ENCODE data around the gene JAKMIP1. TPM values are rescaled to one million over a fixed set of nuclear protein-coding genes. Genes with fewer than 3 reads are reported as not detected.

The JAKMIP1 gene
- total RNA-seq, 1 experiment from 2014 or later = not detected

DNA sequence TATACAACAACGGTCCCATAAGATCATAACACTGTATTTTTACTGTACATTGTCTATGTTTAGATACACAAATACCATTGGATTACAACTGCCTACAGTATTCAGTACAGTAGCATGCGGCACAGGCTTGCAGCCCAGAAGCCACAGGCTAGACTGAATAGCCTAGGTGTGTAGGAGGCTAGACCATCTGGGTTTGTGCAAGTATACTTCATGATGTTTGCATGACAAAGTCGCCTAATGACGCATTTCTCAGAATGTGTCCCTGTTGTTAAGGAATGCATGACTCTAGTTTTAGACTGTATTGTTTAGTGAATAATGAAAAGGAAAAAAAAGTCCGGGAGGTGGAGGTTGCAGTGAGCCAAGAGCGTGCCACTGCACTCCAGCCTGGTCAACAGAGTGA is 125.6 kb downstream of the JAKMIP1 start:
- ATAC-seq (no peak), DNase-seq (ENCODE audit: low read depth, low spot score) (no peak)
- Histone ChIP-seq H3K36me3 (ENCODE audit: control insufficient read depth in 1 of 2, insufficient read depth in 2 of 2, low read length in 2 of 2) (no peaks in the 10 kb centered on the region), H3K4me2 (ENCODE audit: low read length) (no peak overlapping the region), H3K4me1 (ENCODE audit: control insufficient read depth in 1 of 2, insufficient read depth in 2 of 2, low read length in 2 of 2) (no peaks in the 10 kb centered on the region), H3K9me2 (ENCODE audit: insufficient read depth) (no peaks in the 10 kb centered on the region), H3K27ac (ENCODE audit: low read depth, low read length) (no peak overlapping the region), H3K27me3 (ENCODE audit: insufficient read depth, low read length) (peaks cover 9% of the 10 kb centered on the region; the same call in 1 of the 2 replicates), H4K20me1 (ENCODE audit: insufficient read depth) (no peaks in the 10 kb centered on the region), H3K4me3 (replicated peaks in 1 of 2; ENCODE audit: low read depth in 1 of 2, low read length in 2 of 2) (no peak overlapping the region), H3K9ac (ENCODE audit: low read length) (no peak overlapping the region), H3K9me3 (ENCODE audit: control insufficient read depth in 1 of 2, insufficient read depth in 1 of 2, low read depth in 1 of 2, low read length in 2 of 2) (no peaks in the 10 kb centered on the region), H2AFZ (ENCODE audit: low read depth, low read length, poor library complexity, severe bottlenecking) (no peak overlapping the region), H3K79me2 (ENCODE audit: insufficient read depth, low read length) (no peaks in the 10 kb centered on the region)
- POLR2A ChIA-PET = no interaction called here
- RAD21 ChIA-PET (ENCODE audit: low non-redundant PET in 1 of 2, low total read pairs in 2 of 2, uncharacterized antibody in 2 of 2, unreplicated experiment in 2 of 2) = no interaction called here
- intact Hi-C loops (cut with micrococcal nuclease) = no loop called here
- TF ChIP-seq ZNF274 (IDR thresholded peaks at IDR 0.05; ENCODE audit: low read depth, low read length) (no peak), SIN3A (IDR thresholded peaks at IDR 0.05; ENCODE audit: low read depth) (no peak), TCF7L2 (IDR thresholded peaks at IDR 0.05; ENCODE audit: borderline replicate concordance, extremely low read depth, insufficient read depth, insufficient read length) (no peak), CBX3 (IDR thresholded peaks at IDR 0.05; ENCODE audit: low read depth) (no peak), EZH2 (IDR thresholded peaks at IDR 0.05) (no peak), EZH2phosphoT487 (IDR thresholded peaks at IDR 0.05; ENCODE audit: borderline replicate concordance) (no peak), SRF (IDR thresholded peaks at IDR 0.05; ENCODE audit: low read depth) (no peak), POLR2AphosphoS5 (IDR thresholded peaks at IDR 0.05; ENCODE audit: low read depth, low read length) (no peak), JUND (IDR thresholded peaks at IDR 0.05) (no peak)
- CTCF ChIA-PET = no interaction called here
- no TSS peak for BruUV-seq (replicated peaks)

DNA sequence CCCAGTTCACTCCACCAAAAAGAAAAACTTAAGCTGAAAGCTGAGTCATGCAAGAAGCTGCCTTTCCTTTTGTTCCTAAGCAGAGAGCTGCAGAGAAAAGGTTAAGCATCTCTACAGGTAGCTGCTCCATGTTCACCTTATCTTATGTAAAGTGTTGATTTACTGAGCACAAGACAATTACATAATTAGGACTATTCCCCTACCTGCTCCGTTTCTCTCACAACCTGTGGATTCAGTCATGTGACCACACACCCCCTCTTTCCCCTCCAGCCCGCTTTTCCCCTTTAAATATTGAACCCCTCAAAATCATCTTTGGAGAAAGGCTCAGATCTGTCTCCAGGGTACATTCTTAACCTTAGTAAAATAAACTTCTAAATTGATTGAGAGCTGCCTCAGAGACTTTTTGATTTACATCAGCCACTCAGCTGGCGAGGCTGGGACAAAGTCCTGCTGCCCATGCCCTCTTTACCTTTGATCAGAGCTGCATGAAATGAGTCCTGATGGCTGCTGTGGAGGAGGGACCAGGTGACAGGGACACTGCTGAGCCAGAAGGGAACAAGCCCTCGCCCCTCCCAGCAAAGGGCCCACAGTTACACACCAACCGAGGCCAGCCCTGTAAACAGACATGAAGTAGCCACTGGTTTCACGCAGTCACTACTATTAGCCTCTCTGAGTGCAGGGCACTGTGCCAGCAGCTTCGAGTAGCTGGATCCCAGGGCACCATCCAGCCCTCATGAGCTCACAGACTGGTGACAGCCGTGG is 128.2 kb downstream of the JAKMIP1 start:
- ChIA-PET POLR2A (no interaction called here), RAD21 (ENCODE audit: low non-redundant PET in 1 of 2, low total read pairs in 2 of 2, uncharacterized antibody in 2 of 2, unreplicated experiment in 2 of 2) (no interaction called here), CTCF (interaction anchor here (1.2 kb wide), 1 partner anchor 38 kb away, joined by 4 read pairs; no protein-coding TSS in a partner anchor)
- no peaks in the 10 kb centered on the region for H3K4me1 ChIP-seq (ENCODE audit: control insufficient read depth in 1 of 2, insufficient read depth in 2 of 2, low read length in 2 of 2)
- no peak overlapping the region for H2AFZ ChIP-seq (ENCODE audit: low read depth, low read length, poor library complexity, severe bottlenecking)
- no peak overlapping the region for H3K27ac ChIP-seq (ENCODE audit: low read depth, low read length)
- ATAC-seq = no peak
- H3K4me3 ChIP-seq (replicated peaks in 1 of 2; ENCODE audit: low read depth in 1 of 2, low read length in 2 of 2) = no peak overlapping the region
- no peaks in the 10 kb centered on the region for H3K9me2 ChIP-seq (ENCODE audit: insufficient read depth)
- no TSS peak for BruUV-seq (replicated peaks)
- intact Hi-C loops (cut with micrococcal nuclease) = no loop called here
- H4K20me1 ChIP-seq (ENCODE audit: insufficient read depth) = no peaks in the 10 kb centered on the region
- peaks cover 19% of the 10 kb centered on the region; the same call in 1 of the 2 replicates for H3K27me3 ChIP-seq (ENCODE audit: insufficient read depth, low read length)
- H3K9me3 ChIP-seq (ENCODE audit: control insufficient read depth in 1 of 2, insufficient read depth in 1 of 2, low read depth in 1 of 2, low read length in 2 of 2) = no peaks in the 10 kb centered on the region
- DNase-seq (ENCODE audit: low read depth, low spot score) = no peak
- no peak overlapping the region for H3K9ac ChIP-seq (ENCODE audit: low read length)
- no peaks in the 10 kb centered on the region for H3K79me2 ChIP-seq (ENCODE audit: insufficient read depth, low read length)
- H3K4me2 ChIP-seq (ENCODE audit: low read length) = no peak overlapping the region
- no peaks in the 10 kb centered on the region for H3K36me3 ChIP-seq (ENCODE audit: control insufficient read depth in 1 of 2, insufficient read depth in 2 of 2, low read length in 2 of 2)
- TF ChIP-seq, protein P1, sequence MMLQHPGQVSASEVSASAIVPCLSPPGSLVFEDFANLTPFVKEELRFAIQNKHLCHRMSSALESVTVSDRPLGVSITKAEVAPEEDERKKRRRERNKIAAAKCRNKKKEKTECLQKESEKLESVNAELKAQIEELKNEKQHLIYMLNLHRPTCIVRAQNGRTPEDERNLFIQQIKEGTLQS (IDR thresholded peaks at IDR 0.05) = no peak
- TF ChIP-seq, protein P2, sequence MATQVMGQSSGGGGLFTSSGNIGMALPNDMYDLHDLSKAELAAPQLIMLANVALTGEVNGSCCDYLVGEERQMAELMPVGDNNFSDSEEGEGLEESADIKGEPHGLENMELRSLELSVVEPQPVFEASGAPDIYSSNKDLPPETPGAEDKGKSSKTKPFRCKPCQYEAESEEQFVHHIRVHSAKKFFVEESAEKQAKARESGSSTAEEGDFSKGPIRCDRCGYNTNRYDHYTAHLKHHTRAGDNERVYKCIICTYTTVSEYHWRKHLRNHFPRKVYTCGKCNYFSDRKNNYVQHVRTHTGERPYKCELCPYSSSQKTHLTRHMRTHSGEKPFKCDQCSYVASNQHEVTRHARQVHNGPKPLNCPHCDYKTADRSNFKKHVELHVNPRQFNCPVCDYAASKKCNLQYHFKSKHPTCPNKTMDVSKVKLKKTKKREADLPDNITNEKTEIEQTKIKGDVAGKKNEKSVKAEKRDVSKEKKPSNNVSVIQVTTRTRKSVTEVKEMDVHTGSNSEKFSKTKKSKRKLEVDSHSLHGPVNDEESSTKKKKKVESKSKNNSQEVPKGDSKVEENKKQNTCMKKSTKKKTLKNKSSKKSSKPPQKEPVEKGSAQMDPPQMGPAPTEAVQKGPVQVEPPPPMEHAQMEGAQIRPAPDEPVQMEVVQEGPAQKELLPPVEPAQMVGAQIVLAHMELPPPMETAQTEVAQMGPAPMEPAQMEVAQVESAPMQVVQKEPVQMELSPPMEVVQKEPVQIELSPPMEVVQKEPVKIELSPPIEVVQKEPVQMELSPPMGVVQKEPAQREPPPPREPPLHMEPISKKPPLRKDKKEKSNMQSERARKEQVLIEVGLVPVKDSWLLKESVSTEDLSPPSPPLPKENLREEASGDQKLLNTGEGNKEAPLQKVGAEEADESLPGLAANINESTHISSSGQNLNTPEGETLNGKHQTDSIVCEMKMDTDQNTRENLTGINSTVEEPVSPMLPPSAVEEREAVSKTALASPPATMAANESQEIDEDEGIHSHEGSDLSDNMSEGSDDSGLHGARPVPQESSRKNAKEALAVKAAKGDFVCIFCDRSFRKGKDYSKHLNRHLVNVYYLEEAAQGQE (IDR thresholded peaks at IDR 0.05; ENCODE audit: low read depth) = no peak
- TF ChIP-seq, protein P3, sequence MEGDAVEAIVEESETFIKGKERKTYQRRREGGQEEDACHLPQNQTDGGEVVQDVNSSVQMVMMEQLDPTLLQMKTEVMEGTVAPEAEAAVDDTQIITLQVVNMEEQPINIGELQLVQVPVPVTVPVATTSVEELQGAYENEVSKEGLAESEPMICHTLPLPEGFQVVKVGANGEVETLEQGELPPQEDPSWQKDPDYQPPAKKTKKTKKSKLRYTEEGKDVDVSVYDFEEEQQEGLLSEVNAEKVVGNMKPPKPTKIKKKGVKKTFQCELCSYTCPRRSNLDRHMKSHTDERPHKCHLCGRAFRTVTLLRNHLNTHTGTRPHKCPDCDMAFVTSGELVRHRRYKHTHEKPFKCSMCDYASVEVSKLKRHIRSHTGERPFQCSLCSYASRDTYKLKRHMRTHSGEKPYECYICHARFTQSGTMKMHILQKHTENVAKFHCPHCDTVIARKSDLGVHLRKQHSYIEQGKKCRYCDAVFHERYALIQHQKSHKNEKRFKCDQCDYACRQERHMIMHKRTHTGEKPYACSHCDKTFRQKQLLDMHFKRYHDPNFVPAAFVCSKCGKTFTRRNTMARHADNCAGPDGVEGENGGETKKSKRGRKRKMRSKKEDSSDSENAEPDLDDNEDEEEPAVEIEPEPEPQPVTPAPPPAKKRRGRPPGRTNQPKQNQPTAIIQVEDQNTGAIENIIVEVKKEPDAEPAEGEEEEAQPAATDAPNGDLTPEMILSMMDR (IDR thresholded peaks at IDR 0.05 in 2 of 3, conservative IDR thresholded peaks at IDR 0.05 in 1 of 3; ENCODE audit: borderline replicate concordance in 1 of 3, insufficient read depth in 1 of 3, low read depth in 2 of 3, low read length in 2 of 3) = no peak
- TF ChIP-seq YY1 (IDR thresholded peaks at IDR 0.05; ENCODE audit: extremely low read depth, insufficient replicate concordance, low read depth, low read length) (no peak), ELF1 (IDR thresholded peaks at IDR 0.05; ENCODE audit: borderline replicate concordance, low read depth) (no peak), ZNF274 (IDR thresholded peaks at IDR 0.05; ENCODE audit: low read depth, low read length) (no peak), RAD21 (IDR thresholded peaks at IDR 0.05; ENCODE audit: low read depth) (no peak)
